HG03354 (cell line): ENCODE results near the gene THEMIS.
"Not testable (repeated sequence)": the region's sequence is repeated elsewhere in the genome, so short reads cannot be mapped to it uniquely, and the experiment has no call there.

ENCODE experiments used
- ATAC-seq: cut with Tn5 transposase; IDR thresholded peaks from one replicate; pipeline ENCODE4 v1.9.1; 2021; ENCODE audit warnings: mild to moderate bottlenecking; ENCODE audit not compliant: unreplicated experiment, poor library complexity, severe bottlenecking

The THEMIS gene

GRCh38 chr6:127813699-127814027 lies 87.2 kb downstream of the THEMIS start:
- ATAC-seq, result no peak

GRCh38 chr6:127812985-127813698 lies 87.7 kb downstream of the THEMIS start:
- no peak for ATAC-seq

- no peak for ATAC-seq
Observed at GRCh38 chr6:127811900-127812570, 88.8 kb downstream of the THEMIS start.

- no peak for ATAC-seq
Observed at GRCh38 chr6:127807806-127808517, 92.9 kb downstream of the THEMIS start.

- ATAC-seq, result no peak
Observed at GRCh38 chr6:127796713-127797112, 104.1 kb downstream of the THEMIS start.

GRCh38 chr6:127794405-127794804 lies 106.5 kb downstream of the THEMIS start:
- no peak for ATAC-seq

GRCh38 chr6:127793396-127793795 lies 107.5 kb downstream of the THEMIS start:
- no peak for ATAC-seq

- no peak for ATAC-seq
Observed at GRCh38 chr6:127792616-127793015, 108.2 kb downstream of the THEMIS start.

- ATAC-seq, result no peak
Observed at GRCh38 chr6:127791779-127792528, 108.9 kb downstream of the THEMIS start.

GRCh38 chr6:127790571-127790970 lies 110.3 kb downstream of the THEMIS start:
- no peak for ATAC-seq

GRCh38 chr6:127786109-127786508 lies 114.7 kb downstream of the THEMIS start:
- ATAC-seq, result no peak

GRCh38 chr6:127784468-127784867 lies 116.4 kb downstream of the THEMIS start:
- ATAC-seq, result no peak

GRCh38 chr6:127781636-127782272 lies 119.1 kb downstream of the THEMIS start:
- ATAC-seq, result not testable (repeated sequence)

GRCh38 chr6:127776320-127776719 lies 124.5 kb downstream of the THEMIS start:
- ATAC-seq, result no peak

GRCh38 chr6:127775371-127775770 lies 125.5 kb downstream of the THEMIS start:
- ATAC-seq, result no peak

- ATAC-seq, result no peak
Observed at GRCh38 chr6:127768745-127769144, 132.1 kb downstream of the THEMIS start.

- no peak for ATAC-seq
Observed at GRCh38 chr6:127768223-127768622, 132.6 kb downstream of the THEMIS start.

GRCh38 chr6:127765949-127766348 lies 134.9 kb downstream of the THEMIS start:
- no peak for ATAC-seq

GRCh38 chr6:127762284-127762683 lies 138.6 kb downstream of the THEMIS start:
- ATAC-seq, result no peak

- no peak for ATAC-seq
Observed at GRCh38 chr6:127761084-127761483, 139.8 kb downstream of the THEMIS start.
